HFFc6 (cell line): ENCODE measurements around the gene EPHA4. TPM values are rescaled to one million over a fixed set of nuclear protein-coding genes. Genes with fewer than 3 reads are reported as not detected.

Source experiments
- DNase-seq: peaks from one replicate; pipeline ENCODE4 v3.0.0-alpha.2; 2018
- H3K27ac Mint-ChIP-seq: 2 replicates; pipeline ENCODE4 v1.8.0; 2020; ENCODE audit warnings: mild to moderate bottlenecking, mixed read lengths
- H3K27me3 Mint-ChIP-seq: 2 replicates; pipeline ENCODE4 v1.8.0; 2021; ENCODE audit warnings: mild to moderate bottlenecking, moderate library complexity, mixed read lengths; ENCODE audit not compliant: insufficient read depth
- H3K36me3 Mint-ChIP-seq: 2 replicates; pipeline ENCODE4 v1.8.0; 2021; ENCODE audit warnings: low read depth, mixed read lengths
- H3K4me1 Mint-ChIP-seq: 2 replicates; pipeline ENCODE4 v1.8.0; 2020; ENCODE audit warnings: low read depth, mixed read lengths
- H3K4me3 Mint-ChIP-seq: 2 replicates; pipeline ENCODE4 v1.8.0; 2020; ENCODE audit warnings: mild to moderate bottlenecking, moderate library complexity, mixed read lengths
- H3K9me3 Mint-ChIP-seq: 2 replicates; pipeline ENCODE4 v1.8.0; 2020; ENCODE audit warnings: mild to moderate bottlenecking, mixed read lengths
- total RNA-seq, 6 experiments: library from RNA; stranded (reverse); fragmentation: NEBNext Ultra II Directional; extraction: Animal tissue kit (Norgen Biotek cat#: 25700); gene quantifications; 2 replicates in 1 of 6; 3 replicates in 5 of 6; pipeline ENCODE4 v1.2.3, GENCODE V29; 2021
- TF ChIP-seq, protein P1 (sequence below): fragments of 200-600 bp; sonication (generic); IDR thresholded peaks from 2 replicates; pipeline ENCODE4 v1.5.0; 2021; ENCODE audit warnings: antibody characterized with exemption, mild to moderate bottlenecking

EPHA4 gene
- total RNA-seq, 6 experiments from 2014 or later, result 41.4 to 65.3 (median 51.9) TPM

DNA sequence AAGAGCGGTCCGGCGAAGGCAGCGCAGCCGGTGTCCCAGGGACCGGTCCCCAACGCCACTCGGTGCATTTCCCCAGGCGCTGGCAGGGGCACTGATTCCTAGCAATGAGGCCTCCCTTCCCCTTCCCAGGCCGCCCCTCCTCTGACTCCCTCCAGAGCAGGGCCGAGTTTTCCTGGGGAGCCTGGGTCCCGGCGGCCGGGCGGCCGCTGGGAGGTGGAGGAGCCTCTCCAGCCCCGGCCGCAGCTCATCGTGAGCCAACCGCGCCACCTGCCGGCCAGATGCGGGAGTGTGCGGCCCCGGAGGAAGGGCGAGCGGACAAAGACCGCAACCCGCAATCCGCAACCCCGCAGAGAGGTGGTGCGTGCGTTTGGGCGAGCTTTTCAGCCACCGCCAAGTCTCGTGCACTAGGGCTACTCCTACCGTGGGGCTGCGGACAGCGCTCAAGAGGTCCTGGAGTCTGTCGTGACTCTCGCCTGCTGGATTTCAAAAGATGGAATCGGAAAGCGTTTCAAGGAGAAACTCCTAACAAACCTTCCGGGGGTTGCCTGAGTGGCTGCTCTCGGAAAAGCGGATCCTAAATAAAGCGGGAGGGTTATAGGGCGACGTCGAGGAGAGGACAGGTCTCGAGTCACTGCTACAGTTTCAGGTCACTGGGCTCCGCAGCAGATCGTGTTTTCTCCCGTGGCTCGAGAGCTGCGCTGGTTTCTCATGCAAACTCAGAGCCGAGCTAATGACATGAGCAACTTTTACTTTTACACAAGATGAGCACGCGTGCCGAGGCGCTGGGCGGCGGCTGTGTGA lies 1.5 kb upstream of the EPHA4 start:
- peak overlapping the region; percentile 93 for H3K4me3 Mint-ChIP-seq
- DNase-seq, result peak; percentile 66
- TF ChIP-seq, protein P1, sequence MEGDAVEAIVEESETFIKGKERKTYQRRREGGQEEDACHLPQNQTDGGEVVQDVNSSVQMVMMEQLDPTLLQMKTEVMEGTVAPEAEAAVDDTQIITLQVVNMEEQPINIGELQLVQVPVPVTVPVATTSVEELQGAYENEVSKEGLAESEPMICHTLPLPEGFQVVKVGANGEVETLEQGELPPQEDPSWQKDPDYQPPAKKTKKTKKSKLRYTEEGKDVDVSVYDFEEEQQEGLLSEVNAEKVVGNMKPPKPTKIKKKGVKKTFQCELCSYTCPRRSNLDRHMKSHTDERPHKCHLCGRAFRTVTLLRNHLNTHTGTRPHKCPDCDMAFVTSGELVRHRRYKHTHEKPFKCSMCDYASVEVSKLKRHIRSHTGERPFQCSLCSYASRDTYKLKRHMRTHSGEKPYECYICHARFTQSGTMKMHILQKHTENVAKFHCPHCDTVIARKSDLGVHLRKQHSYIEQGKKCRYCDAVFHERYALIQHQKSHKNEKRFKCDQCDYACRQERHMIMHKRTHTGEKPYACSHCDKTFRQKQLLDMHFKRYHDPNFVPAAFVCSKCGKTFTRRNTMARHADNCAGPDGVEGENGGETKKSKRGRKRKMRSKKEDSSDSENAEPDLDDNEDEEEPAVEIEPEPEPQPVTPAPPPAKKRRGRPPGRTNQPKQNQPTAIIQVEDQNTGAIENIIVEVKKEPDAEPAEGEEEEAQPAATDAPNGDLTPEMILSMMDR, result peak; percentile 99
- H3K36me3 Mint-ChIP-seq, result peaks cover 19% of the 10 kb centered on the region
- peaks cover 38% of the 10 kb centered on the region for H3K4me1 Mint-ChIP-seq
- H3K27me3 Mint-ChIP-seq, result peaks cover 4% of the 10 kb centered on the region; the same call in 1 of the 2 replicates
- H3K9me3 Mint-ChIP-seq, result no peaks in the 10 kb centered on the region
- H3K27ac Mint-ChIP-seq, result peak overlapping the region; percentile 74

DNA sequence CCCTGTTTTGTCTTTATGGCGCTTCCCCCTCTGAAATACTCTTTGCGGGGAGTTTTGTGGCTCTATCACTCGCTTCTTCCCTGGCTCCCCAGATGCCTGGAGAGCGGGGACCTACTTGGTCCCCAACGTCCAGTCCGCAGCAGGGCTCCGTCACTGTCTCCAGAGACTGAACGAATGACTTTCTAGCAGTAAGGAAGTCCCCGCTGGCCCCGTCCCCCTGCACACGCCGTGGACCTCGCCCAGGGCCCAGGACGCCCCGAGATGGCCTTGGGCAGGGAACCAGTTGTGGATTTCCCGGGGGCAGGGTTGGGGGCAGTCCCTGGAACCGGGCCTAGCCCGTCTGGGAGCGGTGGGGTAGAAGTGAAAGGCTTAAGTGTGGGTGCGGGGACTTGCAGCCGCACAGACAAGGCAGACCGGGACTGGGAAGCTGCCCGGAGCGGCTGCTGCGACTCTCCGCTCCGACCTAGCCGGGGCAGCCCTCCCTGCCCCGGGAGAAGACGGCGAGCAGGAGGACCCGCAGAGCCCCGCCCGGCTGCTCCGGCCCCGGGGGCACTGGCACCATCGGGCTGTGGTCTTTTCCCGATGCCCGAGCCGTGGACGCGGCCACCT lies 821 bp upstream of the EPHA4 start:
- peak; percentile 4 for DNase-seq
- Mint-ChIP-seq H3K4me1 (peaks cover 45% of the 10 kb centered on the region), H3K36me3 (peaks cover 26% of the 10 kb centered on the region), H3K27me3 (peaks cover 4% of the 10 kb centered on the region; the same call in 1 of the 2 replicates), H3K27ac (peak overlapping the region; percentile 79), H3K4me3 (peak overlapping the region; percentile 93), H3K9me3 (no peaks in the 10 kb centered on the region)
- TF ChIP-seq, protein P1, result no peak

DNA sequence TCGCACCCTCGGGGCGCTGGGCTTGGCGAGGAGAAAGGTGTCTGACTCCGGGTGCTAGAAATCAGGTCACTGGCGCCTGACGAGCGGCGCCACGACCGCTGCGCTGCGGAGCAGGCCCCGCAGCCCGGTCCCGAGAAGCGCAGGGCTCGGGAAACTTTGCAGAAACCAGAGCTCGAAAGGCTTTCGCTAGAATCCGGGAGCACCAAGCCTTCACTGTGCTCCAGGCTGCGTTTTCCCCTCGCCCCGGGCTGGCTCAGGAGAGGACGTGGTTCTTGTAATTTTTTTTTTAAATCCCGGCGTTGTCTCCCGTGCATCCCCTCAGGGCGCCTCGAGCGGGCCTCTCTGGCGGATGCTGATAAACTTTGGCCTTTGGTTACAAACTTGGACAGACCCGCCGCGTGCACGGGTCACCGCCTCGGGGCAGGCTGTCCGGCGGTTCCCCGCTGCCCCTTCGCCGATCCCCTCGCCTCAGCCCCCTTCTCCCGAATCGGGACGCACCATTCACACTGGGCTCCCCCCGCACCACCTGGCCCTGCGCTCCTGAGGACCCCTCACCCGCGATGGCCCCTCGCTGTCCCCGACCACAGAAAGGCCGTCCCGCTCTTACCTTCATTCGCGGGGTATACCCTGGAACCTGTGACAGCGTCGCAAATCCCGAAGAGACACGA lies 419 bp downstream of the EPHA4 start:
- DNase-seq, result peak; percentile 4
- Mint-ChIP-seq H3K4me3 (peak overlapping the region; percentile 93), H3K9me3 (no peaks in the 10 kb centered on the region), H3K36me3 (peaks cover 30% of the 10 kb centered on the region), H3K27me3 (peaks cover 4% of the 10 kb centered on the region; the same call in 1 of the 2 replicates), H3K27ac (peak overlapping the region; percentile 88), H3K4me1 (peaks cover 52% of the 10 kb centered on the region)
- TF ChIP-seq, protein P1, result no peak

DNA sequence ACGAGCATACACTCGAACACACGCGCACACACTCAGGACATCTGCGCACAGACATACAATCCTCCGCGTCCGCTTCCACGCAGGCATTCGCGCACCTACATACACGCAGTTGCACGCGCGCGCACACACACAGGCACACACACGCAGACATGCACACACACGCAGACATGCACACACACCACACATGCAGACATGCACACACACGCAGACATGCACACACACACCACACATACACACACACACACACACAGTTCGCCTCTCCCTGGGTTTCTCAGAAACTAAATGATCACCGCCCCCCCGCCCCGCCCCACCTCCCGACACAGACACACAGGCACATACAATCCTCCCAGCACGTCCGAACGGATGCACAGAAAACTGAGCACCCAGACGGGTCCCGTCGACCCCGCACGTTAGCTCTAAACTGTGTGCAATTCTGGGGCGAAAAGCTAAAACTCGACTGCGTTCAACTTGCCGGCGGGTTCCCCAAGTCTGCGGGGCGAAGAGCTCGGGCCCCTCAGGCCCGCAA lies 1.0 kb downstream of the EPHA4 start:
- TF ChIP-seq, protein P1, result no peak
- DNase-seq, result no peak

DNA sequence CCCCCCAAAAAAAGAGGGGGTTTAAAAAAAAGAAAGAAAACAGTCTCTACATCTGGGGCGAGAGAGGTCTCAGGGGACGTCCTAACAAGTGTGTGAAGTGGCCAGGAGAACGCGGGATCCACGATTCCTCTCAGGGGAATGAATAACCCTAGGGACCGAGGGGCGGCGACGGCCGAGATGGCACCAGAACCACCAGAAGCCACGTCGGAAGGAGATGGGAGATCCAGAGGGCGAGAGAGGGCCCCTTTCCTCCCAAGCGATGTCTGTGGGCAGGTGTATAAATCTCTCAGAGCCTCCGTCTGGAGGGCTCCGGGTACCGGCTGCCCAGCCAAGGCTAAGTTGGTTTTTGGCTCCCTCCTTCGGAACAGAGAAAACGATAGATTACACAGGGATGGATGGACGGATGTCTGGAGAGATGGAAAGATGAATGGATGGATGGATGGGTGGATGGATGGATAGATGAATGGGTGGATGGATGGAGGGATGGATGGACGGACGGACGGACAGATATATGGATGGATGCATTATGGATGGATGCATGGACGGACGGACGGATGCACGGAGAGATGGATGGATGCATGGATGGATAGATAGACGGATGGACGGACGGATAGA lies 1.7 kb downstream of the EPHA4 start:
- TF ChIP-seq, protein P1, result 0 out of 2 replicates have a peak, but pooled peaks have one; percentile 8
- H3K36me3 Mint-ChIP-seq, result peaks cover 30% of the 10 kb centered on the region
- no peak for DNase-seq
- peaks cover 4% of the 10 kb centered on the region; the same call in 1 of the 2 replicates for H3K27me3 Mint-ChIP-seq
- no peaks in the 10 kb centered on the region for H3K9me3 Mint-ChIP-seq
- H3K4me1 Mint-ChIP-seq, result peaks cover 52% of the 10 kb centered on the region
- H3K4me3 Mint-ChIP-seq, result peak overlapping the region; percentile 93
- H3K27ac Mint-ChIP-seq, result peak overlapping the region; percentile 88; the same call in 1 of the 2 replicates

More for the DNA sequence above, 1.0 kb downstream of the EPHA4 start:
- H3K27me3 Mint-ChIP-seq, result peaks cover 4% of the 10 kb centered on the region; the same call in 1 of the 2 replicates
- H3K4me3 Mint-ChIP-seq, result peak overlapping the region; percentile 93
- peaks cover 30% of the 10 kb centered on the region for H3K36me3 Mint-ChIP-seq
- H3K27ac Mint-ChIP-seq, result peak overlapping the region; percentile 88
- no peaks in the 10 kb centered on the region for H3K9me3 Mint-ChIP-seq
- peaks cover 52% of the 10 kb centered on the region for H3K4me1 Mint-ChIP-seq
